Liver (tissue), 3 donors: ENCODE data around the gene ATP6V0D1.

Source experiments
- EGR1 ChIP-seq, 2 donors: IDR thresholded peaks; 2 replicates each; pipeline ENCODE4 v1.6.1; 2016 to 2018; ENCODE audit warnings: antibody characterized with exemption in 2 of 2, low read depth in 2 of 2
- FOXA1 ChIP-seq: IDR thresholded peaks from 2 replicates; pipeline ENCODE4 v1.6.1; 2016; ENCODE audit warnings: antibody characterized with exemption
- RAD21 ChIP-seq, 2 donors: IDR thresholded peaks; 2 replicates each; pipeline ENCODE4 v1.6.1; 2016; ENCODE audit warnings: antibody characterized with exemption in 2 of 2, mild to moderate bottlenecking in 2 of 2
- TAF1 ChIP-seq: conservative IDR thresholded peaks from 2 replicates; pipeline ENCODE4 v1.6.1; 2016; ENCODE audit warnings: antibody characterized with exemption, mild to moderate bottlenecking
- YY1 ChIP-seq: IDR thresholded peaks from 2 replicates; pipeline ENCODE4 v1.6.1; 2016; ENCODE audit warnings: antibody characterized with exemption, mild to moderate bottlenecking
- TF ChIP-seq, protein P1 (sequence below): fragments of 150-350 bp; IDR thresholded peaks from 2 replicates; pipeline ENCODE4 v1.5.1; 2017; ENCODE audit warnings: improper control_type of control experiment, low read depth, low read length; ENCODE audit not compliant: missing input control
- TF ChIP-seq, protein P2 (sequence below): IDR thresholded peaks from 2 replicates; pipeline ENCODE4 v1.6.1; 2016; ENCODE audit warnings: antibody characterized with exemption
- TF ChIP-seq, protein P3 (sequence below): IDR thresholded peaks from 2 replicates; pipeline ENCODE4 v1.6.1; 2016; ENCODE audit warnings: antibody characterized with exemption, mild to moderate bottlenecking
- donor health status: healthy.
- donor health status: healthy.

DNA sequence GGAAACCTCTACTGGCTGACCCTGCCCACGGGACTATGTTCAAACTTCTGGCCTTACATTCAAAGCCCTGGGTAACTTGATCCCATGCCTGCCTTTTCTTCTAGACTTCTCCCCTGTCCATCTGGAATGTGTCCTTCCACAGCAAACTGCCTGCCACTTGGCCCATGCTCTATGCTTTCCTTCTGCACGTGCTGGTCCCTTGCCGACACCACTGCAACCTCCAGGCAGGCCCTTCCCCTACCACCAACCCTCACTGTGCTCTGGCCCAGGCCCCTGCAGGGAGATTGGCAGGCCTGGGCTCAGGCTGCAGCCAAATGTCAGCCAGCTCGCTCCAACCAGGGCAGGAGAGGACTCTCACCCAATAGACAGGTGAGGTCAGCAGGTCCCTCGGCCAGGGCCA is 39.0 kb downstream of the ATP6V0D1 start:
- TF ChIP-seq, protein P1, sequence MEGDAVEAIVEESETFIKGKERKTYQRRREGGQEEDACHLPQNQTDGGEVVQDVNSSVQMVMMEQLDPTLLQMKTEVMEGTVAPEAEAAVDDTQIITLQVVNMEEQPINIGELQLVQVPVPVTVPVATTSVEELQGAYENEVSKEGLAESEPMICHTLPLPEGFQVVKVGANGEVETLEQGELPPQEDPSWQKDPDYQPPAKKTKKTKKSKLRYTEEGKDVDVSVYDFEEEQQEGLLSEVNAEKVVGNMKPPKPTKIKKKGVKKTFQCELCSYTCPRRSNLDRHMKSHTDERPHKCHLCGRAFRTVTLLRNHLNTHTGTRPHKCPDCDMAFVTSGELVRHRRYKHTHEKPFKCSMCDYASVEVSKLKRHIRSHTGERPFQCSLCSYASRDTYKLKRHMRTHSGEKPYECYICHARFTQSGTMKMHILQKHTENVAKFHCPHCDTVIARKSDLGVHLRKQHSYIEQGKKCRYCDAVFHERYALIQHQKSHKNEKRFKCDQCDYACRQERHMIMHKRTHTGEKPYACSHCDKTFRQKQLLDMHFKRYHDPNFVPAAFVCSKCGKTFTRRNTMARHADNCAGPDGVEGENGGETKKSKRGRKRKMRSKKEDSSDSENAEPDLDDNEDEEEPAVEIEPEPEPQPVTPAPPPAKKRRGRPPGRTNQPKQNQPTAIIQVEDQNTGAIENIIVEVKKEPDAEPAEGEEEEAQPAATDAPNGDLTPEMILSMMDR: no peak
- no peak for TF ChIP-seq TAF1
- TF ChIP-seq, protein P2, sequence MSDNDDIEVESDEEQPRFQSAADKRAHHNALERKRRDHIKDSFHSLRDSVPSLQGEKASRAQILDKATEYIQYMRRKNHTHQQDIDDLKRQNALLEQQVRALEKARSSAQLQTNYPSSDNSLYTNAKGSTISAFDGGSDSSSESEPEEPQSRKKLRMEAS: no peak
- no peak for TF ChIP-seq EGR1 (IDR thresholded peaks at IDR 0.05; ENCODE audit: low read depth in 2 of 2)
- TF ChIP-seq, protein P3, sequence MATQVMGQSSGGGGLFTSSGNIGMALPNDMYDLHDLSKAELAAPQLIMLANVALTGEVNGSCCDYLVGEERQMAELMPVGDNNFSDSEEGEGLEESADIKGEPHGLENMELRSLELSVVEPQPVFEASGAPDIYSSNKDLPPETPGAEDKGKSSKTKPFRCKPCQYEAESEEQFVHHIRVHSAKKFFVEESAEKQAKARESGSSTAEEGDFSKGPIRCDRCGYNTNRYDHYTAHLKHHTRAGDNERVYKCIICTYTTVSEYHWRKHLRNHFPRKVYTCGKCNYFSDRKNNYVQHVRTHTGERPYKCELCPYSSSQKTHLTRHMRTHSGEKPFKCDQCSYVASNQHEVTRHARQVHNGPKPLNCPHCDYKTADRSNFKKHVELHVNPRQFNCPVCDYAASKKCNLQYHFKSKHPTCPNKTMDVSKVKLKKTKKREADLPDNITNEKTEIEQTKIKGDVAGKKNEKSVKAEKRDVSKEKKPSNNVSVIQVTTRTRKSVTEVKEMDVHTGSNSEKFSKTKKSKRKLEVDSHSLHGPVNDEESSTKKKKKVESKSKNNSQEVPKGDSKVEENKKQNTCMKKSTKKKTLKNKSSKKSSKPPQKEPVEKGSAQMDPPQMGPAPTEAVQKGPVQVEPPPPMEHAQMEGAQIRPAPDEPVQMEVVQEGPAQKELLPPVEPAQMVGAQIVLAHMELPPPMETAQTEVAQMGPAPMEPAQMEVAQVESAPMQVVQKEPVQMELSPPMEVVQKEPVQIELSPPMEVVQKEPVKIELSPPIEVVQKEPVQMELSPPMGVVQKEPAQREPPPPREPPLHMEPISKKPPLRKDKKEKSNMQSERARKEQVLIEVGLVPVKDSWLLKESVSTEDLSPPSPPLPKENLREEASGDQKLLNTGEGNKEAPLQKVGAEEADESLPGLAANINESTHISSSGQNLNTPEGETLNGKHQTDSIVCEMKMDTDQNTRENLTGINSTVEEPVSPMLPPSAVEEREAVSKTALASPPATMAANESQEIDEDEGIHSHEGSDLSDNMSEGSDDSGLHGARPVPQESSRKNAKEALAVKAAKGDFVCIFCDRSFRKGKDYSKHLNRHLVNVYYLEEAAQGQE: no peak
- TF ChIP-seq RAD21 (IDR thresholded peaks at IDR 0.05): no peak
- TF ChIP-seq FOXA1: no peak
- no peak for TF ChIP-seq YY1
